ENCODE measurements around the gene NDRG3.

NDRG3 gene

GRCh38 chr20:36745927-36746659 lies at the start of gene NDRG3:
Gene NDRG3, minus strand, starts transcription at chr20:36746090. Its CDS starts 24,355 bp downstream, at chr20:36721735.
- DNase-seq (ENCODE audit: low read depth): peak; percentile 87

- DNase-seq (ENCODE audit: low read depth): no peak
These were observed 48.2 kb upstream of the NDRG3 start for GRCh38 chr20:36794116-36794474.

DNA sequence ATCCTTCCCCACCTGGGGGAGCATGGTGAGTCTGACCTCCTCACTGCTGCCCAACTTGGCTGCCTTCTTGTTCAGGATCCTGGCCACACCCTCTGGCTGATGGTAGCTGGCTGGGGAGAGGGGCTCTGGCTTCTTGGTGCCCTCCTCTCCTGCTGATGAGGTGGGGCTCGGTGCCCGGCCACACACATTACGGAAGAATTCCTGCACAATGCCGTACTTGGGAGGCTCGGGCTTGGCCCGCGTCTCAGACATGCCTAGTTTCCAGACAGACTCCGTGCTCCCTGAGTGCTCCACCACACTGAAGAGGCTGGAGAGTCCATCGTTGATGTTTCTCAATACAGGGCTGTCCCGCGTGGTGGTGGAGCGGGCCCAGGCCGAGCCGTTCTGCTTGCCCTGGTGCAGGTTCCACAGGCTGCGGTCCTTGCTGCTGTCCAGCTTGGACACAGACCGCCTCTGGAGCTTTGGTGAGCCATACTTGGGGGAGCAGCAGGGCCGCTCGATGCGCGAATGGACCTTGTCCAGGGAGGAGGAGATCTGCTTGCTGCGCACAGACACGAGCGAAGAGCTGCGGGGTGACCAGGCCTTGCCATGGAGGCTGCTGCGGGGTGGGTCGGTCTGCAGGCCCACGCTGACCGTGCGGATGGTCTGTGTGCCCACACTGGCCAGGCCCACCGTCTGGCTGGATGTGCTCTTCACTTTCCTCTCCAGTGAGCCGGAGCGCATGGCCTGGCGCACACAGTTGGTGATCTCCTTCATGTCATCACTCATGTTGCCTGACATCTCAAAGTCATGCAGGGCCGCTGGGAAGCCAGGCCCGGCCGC lies 47.6 kb upstream of the NDRG3 start:
- DNase-seq (ENCODE audit: low read depth): no peak

GRCh38 chr20:36792422-36792821 lies 46.5 kb upstream of the NDRG3 start:
- no peak for DNase-seq (ENCODE audit: low read depth)

GRCh38 chr20:36791862-36792261 lies 46.0 kb upstream of the NDRG3 start:
- no peak for DNase-seq (ENCODE audit: low read depth)

DNA sequence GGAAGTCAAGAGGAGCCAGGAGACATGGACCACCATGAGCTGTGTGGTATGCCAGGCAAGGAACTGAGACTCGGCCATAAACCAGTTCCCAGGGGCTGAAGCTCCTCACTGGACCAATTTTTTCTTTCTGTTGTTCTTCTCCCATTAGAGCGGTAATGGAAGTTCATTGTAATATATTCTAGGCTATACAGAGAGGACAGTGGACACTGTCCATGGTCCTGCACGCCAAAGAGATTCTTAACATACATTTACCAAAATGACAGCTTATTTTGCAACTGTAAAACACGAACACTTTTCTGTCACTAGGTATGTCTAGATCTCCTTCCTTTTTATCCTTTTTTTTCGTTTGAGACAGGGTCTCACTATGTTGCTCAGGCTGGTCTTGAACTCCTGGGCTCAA lies 40.8 kb upstream of the NDRG3 start:
- DNase-seq (ENCODE audit: low read depth): no peak

GRCh38 chr20:36786246-36786645 lies 40.4 kb upstream of the NDRG3 start:
- no peak for DNase-seq (ENCODE audit: low read depth)

- no peak for DNase-seq (ENCODE audit: low read depth)
These were observed 39.4 kb upstream of the NDRG3 start for GRCh38 chr20:36785308-36785707.

GRCh38 chr20:36784900-36785299 lies 39.0 kb upstream of the NDRG3 start:
- no peak for DNase-seq (ENCODE audit: low read depth)

GRCh38 chr20:36784116-36784515 lies 38.2 kb upstream of the NDRG3 start:
- no peak for DNase-seq (ENCODE audit: low read depth)

DNA sequence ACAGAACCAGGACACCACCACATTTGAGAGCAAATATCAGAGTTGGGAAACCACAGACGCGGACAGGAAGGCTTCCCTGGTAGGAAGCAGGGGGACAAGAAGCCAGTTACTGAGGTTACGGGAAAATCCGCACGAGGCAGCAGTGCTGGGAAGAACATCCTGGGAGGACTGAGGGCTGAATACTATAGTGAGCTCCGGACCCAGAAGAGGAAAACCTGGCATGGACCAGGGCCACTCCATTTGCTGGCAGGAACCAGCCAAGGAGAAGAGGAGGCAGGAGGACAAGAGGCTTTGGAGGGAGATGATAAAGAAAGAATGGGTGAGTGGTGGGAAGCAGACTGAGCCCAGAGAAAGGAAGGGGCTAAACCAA lies 33.8 kb upstream of the NDRG3 start:
- no peak for DNase-seq (ENCODE audit: low read depth)

DNA sequence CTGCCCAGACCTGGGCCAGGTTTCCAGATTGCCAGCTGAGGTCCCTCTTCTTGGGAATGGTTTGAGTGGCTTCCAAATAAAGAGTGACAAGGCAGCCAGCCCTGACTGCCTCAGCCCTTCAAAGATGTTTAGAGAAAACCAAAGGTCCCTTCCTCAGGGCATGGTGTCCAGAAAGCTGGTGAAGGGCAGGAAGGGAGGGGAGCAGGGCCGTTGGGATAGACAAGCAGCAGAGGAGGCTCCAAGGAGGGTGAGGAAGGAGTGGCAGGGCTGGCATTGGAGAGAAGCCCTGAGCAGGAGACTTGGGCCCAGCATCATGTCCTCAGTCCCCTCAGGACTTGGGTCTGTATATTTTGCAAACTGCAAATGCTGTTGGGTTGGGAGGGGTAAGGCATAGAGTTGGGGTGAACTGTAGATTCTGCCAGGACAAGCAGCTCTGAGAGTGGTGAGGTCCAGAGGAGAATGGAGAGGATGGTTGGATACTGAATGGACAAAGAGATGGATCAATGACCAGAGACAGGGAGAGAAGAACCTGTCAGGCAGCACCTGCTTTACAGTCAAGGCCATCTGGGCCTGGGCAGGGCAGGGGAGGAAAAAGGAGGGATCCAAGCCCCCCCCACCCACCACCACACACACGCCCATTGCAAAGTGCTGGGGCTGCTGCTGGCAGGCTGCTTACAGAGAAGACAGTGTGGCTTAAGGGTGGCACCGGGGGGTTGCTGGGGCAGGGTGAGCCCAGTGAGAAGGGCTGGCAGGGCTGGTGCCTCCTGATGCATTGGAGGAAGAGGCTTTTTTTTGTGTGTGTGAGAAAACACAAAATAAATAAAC lies 33.2 kb upstream of the NDRG3 start:
- DNase-seq (ENCODE audit: low read depth): no peak

- no peak for DNase-seq (ENCODE audit: low read depth)
These were observed 31.7 kb upstream of the NDRG3 start for GRCh38 chr20:36777576-36777975.

- DNase-seq (ENCODE audit: low read depth): no peak
These were observed 31.3 kb upstream of the NDRG3 start for GRCh38 chr20:36777167-36777566.

- DNase-seq (ENCODE audit: low read depth): no peak
These were observed 29.9 kb upstream of the NDRG3 start for GRCh38 chr20:36775826-36776225.

DNA sequence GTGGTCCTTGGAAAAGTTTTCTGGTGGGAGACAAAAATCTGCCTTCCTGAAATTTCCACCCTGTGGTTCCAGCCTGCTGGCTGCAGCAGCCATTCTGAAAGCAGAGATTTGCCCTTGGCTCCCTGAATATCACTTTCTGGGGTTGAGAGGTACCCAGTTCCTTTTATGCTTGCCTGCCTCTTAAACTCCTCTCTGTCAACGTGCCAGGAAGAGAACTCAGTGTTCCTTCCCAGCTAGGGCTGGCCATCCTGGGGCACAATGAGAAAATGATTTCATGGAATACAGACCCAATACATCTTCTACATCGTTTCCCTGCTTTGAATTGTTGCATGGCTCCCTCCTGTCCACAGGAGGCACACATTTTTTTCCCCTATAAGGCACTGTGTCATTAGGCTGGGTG lies 29.3 kb upstream of the NDRG3 start:
- no peak for DNase-seq (ENCODE audit: low read depth)

GRCh38 chr20:36773597-36774390 lies 27.9 kb upstream of the NDRG3 start, which contains the start of gene DSN1:
Gene DSN1, minus strand, starts transcription at chr20:36773763. Its CDS starts 2,305 bp downstream, at chr20:36771458.
- DNase-seq (ENCODE audit: low read depth): peak; percentile 87

- DNase-seq (ENCODE audit: low read depth): no peak
These were observed 27.3 kb upstream of the NDRG3 start for GRCh38 chr20:36773107-36773596.

DNA sequence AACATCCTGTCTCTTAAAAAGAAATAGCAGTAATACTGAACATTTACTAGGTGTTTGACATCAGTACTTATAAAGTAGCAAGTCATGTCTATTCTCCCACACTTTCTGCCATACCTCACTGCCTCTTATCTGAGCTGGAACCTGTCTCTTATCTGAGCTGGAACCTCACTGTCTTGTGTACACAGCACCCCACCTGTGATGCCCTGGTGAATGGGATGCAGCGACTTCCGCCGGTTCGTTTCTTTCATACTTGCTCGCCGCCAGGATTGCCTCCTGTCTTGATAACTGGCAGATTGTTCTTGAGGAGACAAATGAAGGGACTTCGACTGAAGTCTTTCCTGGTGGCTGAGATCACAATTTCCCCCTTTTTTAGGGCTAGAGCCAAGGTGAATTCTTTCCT lies 24.8 kb upstream of the NDRG3 start:
- DNase-seq (ENCODE audit: low read depth): no peak

DNA sequence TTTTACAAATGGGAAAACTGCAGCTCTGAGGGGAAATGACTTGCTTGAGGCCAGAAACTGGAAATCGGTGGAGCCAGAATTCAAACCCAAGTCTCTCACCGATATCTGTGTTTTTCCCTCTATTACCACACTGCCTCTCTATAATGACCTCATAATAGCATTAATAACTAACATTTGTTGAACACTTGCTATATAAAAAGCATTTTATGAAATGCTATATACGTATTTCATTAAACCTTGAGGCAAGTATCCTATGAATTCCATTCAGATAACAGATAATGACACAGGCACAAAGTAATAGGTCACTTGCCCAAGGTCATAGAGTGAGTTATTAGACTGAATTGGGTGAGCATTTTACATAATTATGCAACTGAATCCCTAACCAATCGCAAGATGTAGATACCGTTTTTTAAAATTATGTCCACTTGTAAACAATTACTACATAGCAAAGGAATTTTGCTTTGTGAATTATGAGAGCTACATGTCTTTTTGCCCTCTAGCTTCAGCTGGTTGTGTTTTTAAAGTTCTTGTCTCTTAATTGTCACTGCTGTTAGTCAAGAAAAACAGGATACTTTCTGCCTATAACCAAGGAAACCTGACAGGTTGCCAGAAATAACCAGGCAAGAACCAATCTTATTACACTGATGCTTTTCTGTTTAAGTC lies 23.0 kb upstream of the NDRG3 start:
- no peak for DNase-seq (ENCODE audit: low read depth)

DNA sequence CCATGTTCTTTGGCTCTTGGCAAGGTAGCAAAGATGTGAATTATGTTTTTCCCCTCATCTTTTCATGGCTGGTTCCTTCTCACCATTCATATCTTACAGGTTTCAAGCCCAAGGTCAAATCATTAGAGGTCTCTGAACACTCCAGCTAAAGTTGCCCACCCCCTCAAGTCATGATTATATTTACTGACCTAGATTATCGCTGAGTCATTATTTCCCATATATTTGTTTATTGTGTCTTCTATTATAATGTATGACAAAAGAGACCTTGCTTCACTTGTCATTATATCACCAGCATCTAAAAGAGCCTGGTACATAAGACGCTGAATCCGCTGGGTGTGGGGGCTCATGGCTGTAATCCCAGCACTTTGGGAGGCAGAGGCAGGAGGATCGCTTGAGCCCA lies 15.2 kb upstream of the NDRG3 start:
- DNase-seq (ENCODE audit: low read depth): no peak
